Ecto neural progenitor cell (in vitro differentiated cells): ENCODE measurements around the gene INA.
A peak's percentile ranks its signal among the peaks of the same experiment; 100 is the strongest.
"Not testable (repeated sequence)": the region's sequence is repeated elsewhere in the genome, so short reads cannot be mapped to it uniquely, and the experiment has no call there.

ENCODE experiments used
- DNase-seq: peaks from one replicate; pipeline ENCODE4 v3.0.0-alpha.2; 2018; ENCODE audit warnings: low spot score

INA gene

GRCh38 chr10:103276896-103277712 is at the start of gene INA:
Gene INA (plus strand): TSS chr10:103277138. CDS start chr10:103277212, 74 bp downstream.
- peak; percentile 79 for DNase-seq

GRCh38 chr10:103227416-103227815 is 49.5 kb upstream of the INA start:
- no peak for DNase-seq

DNA sequence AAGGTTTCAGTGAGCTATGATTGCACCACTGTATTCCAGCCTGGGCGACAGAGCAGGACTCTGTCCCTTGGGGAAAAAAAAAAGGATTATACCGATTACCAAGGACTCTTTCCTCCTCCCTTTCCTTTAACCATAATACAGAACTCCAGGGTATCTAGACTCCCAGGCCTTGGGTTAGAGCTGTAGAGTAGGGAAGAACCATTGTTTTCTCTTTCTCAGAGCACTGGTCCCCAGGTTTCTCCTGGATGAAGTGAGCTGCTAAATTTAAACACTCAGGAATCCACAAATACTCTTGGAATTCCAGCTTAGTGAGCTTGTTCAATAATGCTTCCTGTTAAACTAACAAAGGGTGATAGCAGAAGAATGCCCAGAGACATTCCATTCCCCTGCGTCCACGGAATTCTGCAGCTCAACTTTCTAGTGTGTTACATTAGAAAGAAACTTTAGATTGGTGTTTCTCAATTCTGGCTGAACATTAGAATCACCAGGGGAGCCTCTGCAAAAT is 45.8 kb upstream of the INA start:
- no peak for DNase-seq

GRCh38 chr10:103232131-103232673 is 44.7 kb upstream of the INA start:
- DNase-seq, result no peak

DNA sequence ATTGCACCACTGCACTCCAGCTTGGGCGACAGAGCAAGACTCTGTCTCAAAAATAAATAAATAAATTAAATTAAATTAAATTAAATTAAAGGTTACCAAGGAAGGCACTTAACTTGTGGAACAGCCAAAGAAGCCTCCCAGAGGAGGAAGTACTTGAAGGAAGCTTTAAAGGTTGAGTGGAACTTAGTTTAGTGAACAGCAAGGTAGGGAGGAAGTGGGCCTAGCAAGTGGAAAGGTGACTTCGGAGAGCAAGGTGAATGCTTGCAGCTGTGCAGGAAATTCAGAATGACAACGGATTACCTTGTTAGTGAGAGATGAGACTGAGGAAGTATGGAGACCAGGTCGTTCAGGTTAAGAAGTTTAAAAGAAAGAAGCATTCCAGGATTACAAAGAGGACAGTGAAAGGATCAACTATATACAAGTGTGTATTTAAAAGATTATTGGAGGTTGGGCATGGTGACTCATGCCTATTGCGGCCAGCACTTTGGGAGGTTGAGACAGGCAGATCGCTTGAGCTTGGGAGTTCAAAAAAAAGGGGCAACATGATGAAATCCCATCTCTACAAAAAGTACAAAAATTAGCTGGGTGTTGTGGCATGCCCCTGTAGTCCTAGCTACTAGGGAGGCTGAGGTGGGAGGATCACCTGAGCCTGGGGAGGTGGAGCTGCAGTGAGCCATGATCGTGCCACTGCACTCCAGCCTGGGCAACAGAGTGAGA is 44.0 kb upstream of the INA start:
- no peak for DNase-seq

GRCh38 chr10:103235775-103236174 is 41.2 kb upstream of the INA start:
- DNase-seq, result no peak

DNA sequence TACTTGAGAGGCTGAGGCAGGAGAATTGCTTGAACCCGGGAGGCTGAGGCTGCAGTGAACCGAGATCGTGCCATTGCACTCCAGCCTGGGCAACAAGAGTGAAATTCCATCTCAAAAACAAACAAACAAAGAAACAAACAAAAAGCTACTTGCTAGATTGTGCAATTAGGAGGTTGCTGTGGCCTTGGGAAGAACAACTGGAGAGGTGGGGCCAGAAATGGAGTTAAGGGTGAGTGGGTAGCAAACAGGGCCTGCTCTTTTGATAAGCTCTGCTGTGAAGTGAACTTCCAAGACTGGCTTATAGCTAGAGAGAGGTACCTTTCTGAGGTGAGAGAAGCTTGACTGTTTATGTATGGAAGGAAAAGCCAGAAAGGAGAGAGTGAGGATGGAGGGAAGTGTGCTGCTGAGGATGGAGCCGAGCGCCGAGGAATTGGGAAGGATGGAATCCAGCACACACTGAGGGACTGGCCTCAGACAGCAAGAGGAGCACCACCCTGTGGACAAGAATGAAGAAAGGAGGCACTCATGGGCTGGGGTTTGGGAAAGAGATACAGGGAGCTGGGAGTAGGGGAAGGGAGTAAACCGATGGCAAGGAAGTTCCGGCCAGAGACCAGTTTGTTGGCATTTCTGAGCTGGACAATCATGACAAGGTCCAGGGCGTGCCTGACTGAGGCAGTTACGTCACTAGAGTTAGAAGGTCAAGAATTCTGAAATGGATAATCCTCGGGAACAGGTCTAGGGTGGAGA is 38.3 kb upstream of the INA start:
- DNase-seq, result peak; percentile 54

- DNase-seq, result no peak
These were observed 35.5 kb upstream of the INA start for GRCh38 chr10:103241262-103242011.

- peak; percentile 77 for DNase-seq
These were observed 32.2 kb upstream of the INA start for GRCh38 chr10:103244666-103245271.

DNA sequence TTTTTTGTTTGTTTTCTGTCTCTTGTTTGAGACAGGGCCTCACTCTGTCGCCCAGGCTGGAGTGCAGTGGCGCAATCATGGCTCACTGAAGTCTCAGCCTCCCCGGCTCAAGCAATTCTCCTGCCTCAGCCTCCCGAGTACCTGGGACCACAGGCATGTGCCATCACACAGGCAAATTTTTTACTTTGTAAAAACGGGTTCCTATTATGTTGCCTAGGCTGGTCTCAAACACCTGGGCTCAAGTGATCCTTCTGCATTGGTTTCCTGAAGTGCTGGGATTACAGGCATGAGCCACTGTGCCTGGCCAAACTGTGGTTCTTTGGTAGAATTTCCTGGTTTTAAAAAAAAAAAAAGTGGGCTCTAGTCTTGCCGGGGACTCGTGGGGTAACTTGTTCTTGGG is 31.4 kb upstream of the INA start, which contains the start of gene RPEL1:
TSS of gene RPEL1 (plus strand) at position 301 of the 400 bp plus-strand sequence. CDS start 110 bp downstream, outside the sequence.
- DNase-seq, result not testable (repeated sequence)

- no peak for DNase-seq
These were observed 30.6 kb upstream of the INA start for GRCh38 chr10:103246324-103246723.

GRCh38 chr10:103254113-103254512 is 22.8 kb upstream of the INA start:
- no peak for DNase-seq

DNA sequence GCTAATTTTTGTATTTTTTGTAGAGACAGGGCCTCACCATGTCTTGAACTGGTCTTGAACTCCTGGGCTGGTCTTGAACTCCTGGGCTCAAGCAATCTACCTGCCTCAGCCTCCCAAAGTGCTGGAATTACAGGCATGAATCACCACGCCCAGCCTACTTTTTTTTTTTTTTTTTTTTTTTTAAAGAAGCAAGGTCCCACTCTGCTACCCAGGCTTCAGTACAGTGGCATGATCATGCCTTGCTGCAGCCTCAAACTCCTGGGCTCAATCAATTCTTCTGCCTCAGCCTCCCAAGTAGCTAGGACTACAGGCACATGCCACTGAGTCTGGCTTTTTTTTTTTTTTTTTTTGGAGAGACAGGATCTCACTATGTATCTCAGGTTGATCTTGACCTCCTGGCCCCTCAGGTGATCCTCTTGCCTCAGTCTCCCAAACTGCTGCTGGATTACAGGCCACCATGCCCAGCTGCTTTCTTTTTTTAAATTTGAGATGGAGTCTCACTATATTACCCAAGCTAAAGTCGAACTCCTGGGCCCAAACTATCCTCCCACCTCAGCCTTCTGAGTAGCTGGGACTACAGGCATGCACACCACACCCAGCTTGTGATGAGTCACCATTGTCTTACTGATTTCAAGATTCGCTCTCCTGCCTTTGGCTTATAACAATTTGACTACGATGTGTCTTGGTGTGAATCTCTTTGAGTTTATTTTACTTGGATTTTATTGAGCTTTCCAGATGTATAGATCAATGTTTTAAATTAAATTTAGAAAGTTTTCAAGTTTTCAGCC is 22.2 kb upstream of the INA start:
- DNase-seq, result no peak

GRCh38 chr10:103256613-103257012 is 20.3 kb upstream of the INA start:
- no peak for DNase-seq

DNA sequence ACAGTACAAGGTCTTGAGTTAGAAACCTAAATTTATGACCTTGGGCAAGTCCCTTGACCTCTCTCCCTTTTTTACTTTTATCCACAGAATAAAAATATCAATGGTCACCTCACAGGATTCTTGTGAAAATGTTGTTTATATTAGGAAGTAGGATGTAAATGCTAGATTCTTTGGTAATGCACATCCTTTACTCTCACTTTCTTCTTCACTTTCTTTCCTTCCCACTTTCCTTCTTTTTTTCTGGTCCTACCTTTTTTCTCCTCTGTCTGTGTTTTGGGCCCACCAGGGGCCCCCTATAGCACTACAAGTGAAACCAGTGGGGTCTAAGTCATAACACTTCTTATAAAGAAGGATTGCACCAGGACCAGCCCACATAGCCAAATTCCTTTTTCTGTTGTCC is 19.1 kb upstream of the INA start:
- no peak for DNase-seq

- DNase-seq, result not testable (repeated sequence)
These were observed 18.0 kb upstream of the INA start for GRCh38 chr10:103258928-103259327.

GRCh38 chr10:103259989-103260388 is 16.9 kb upstream of the INA start:
- no peak for DNase-seq

DNA sequence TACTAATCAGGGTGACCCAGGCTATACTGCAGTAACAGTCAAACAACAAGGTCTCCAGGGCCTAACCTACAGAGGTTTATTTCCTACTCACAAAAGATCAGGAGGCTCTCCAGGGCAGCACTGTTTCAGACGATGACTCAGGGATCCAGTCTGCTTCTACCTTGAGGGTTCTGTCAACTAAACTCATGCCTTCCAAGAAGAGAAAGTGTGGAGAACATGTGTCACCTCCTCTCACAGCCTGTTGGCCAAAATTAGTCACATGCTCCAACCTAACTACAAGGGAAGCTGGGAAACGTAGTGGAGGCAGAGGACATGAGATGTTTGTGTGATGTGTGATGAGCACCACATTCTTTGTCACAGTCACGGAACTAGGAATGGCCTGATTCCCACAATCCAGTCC is 14.7 kb upstream of the INA start:
- DNase-seq, result no peak

- peak; percentile 81 for DNase-seq
These were observed 11.1 kb upstream of the INA start for GRCh38 chr10:103265717-103266329.

DNA sequence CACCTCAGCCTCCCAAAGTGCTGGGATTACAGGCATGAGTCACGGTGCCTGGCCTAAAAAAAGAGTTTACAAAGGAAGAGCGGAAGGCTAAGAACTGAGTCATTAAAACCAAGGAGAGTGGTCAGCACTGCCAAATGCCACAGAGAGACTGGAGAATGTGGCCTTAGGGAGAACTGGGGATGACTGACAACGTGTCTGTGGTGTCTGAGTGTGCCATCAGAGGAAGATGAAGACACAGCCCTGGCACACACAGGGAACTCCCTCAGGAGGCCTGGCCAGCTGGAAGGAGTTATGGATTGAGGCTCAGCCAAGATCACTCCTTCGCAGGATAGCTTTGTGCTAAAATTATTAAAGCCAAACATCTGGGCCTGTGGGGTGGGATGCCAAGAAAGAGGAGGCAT is 3.9 kb upstream of the INA start:
- DNase-seq, result no peak
